ENCODE results near the gene DDX46.
"Not testable (repeated sequence)": the region's sequence is repeated elsewhere in the genome, so short reads cannot be mapped to it uniquely, and the experiment has no call there.

DDX46 gene

DNA sequence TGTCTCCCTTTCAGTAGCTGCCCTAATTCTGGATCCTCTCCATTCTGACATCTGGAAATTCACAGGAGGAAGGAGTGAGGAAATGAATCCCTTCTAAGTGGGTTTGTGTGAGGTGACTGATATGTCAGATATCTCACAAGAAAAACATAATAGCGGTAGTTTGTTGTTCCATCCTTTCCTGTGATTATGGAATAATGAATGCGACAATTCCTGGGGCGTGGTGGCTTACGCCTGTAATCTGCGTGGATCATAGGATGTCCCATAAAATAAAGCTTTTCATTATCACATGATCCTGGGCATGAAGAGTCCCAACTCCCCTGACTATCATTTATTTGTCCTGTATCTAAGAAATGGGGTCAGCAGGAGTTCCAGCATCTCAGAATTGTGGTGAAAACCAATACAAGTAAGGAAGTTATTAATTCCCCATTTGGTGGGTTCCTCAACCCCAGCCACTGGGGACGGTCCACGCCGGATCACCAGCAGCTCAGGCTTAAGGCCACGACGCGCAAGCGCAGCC is 86.8 kb downstream of the DDX46 start:
- no peak for DNase-seq (ENCODE audit: low read depth in 2 of 2)

- peak; percentile 84 to 88 for DNase-seq (ENCODE audit: low read depth in 2 of 2)
Measured at GRCh38 chr5:134845852-134846640, 87.5 kb downstream of the DDX46 start, which contains the start of gene C5orf24. C5orf24 (plus strand) TSS chr5:134845968; CDS start chr5:134854901, 8,933 bp downstream.

DNA sequence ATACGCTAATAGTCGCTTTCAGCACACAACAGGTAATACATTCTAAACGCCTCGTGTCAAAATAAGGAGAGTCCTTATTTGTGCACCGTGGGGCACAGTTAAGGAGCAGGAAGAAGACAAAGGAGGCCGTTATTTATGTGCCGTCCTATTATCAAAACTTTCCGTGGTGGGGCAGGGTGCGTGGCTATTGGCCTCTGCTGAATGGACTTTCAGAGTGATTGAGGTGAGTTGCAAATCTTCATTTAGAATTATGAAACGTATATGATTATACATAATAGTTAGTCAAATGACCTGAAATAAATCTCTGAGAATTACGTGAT is 88.0 kb downstream of the DDX46 start:
- peak in 1 of 2 donors; percentile 4 for DNase-seq (ENCODE audit: low read depth in 2 of 2)

GRCh38 chr5:134849434-134849933 is 90.9 kb downstream of the DDX46 start:
- DNase-seq (ENCODE audit: low read depth in 2 of 2) = not testable (repeated sequence)

- no peak for DNase-seq (ENCODE audit: low read depth in 2 of 2)
Measured at GRCh38 chr5:134851307-134851923, 92.8 kb downstream of the DDX46 start.

- DNase-seq (ENCODE audit: low read depth in 2 of 2) = not testable (repeated sequence)
Measured at GRCh38 chr5:134856465-134856864, 97.9 kb downstream of the DDX46 start.

DNA sequence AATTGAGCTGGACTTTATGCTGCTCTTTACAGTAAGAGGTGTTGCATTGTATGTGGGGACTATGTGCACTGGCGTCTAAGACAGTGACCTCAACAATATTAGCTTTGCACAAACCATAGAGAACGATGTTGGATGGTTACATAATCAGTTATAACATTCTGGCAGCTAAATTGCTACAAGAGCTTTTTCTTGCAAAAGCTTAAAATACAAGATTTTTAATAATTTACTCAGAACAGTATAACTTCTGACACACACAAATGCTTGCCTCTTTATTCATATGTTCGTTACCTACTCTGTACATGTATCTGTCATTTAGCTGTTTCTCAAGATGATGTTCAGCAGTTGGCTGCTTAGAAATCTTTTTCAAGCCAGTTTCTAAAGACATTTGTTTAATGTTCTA is 98.8 kb downstream of the DDX46 start:
- no peak for DNase-seq (ENCODE audit: low read depth in 2 of 2)

DNA sequence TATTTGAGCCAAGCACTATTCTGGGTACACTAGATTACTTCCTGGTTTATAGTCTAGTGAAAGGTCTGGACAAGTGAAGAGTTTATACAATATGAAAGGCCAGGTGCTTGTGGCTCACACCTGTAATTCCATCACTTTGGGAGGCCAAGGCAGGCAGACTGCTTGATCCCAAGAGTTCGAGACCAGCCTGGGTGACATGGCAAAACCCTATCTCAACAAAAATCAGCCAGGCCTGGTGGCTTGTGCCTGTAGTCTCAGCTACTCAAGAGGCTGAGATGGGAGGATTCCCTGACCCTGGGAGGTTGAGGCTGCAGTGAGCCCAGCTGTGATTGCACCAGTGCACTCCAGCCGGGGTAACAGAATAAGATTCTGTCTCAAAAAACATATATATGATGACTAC is 106.1 kb downstream of the DDX46 start:
- no peak for DNase-seq (ENCODE audit: low read depth in 2 of 2)

DNA sequence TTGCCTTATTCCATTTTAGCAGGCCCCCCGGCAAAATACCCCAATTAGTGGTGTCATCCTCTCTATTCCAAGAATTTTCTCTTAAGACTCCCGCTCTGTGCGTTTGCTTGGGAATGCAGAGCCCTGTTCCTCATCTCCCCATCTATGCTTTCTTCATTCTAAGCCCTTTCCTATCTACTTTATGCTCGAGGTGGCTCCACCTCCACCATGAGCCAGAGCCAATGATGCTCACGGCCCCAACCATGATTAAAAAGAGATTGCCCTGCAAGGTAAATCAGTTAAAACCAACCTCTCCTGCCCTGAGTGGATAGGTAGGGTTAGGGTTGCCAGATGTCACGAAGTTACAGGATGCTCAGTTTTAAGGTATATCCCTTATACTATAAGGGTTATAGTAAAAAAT is 114.9 kb downstream of the DDX46 start:
- DNase-seq (ENCODE audit: low read depth in 2 of 2) = no peak

DNA sequence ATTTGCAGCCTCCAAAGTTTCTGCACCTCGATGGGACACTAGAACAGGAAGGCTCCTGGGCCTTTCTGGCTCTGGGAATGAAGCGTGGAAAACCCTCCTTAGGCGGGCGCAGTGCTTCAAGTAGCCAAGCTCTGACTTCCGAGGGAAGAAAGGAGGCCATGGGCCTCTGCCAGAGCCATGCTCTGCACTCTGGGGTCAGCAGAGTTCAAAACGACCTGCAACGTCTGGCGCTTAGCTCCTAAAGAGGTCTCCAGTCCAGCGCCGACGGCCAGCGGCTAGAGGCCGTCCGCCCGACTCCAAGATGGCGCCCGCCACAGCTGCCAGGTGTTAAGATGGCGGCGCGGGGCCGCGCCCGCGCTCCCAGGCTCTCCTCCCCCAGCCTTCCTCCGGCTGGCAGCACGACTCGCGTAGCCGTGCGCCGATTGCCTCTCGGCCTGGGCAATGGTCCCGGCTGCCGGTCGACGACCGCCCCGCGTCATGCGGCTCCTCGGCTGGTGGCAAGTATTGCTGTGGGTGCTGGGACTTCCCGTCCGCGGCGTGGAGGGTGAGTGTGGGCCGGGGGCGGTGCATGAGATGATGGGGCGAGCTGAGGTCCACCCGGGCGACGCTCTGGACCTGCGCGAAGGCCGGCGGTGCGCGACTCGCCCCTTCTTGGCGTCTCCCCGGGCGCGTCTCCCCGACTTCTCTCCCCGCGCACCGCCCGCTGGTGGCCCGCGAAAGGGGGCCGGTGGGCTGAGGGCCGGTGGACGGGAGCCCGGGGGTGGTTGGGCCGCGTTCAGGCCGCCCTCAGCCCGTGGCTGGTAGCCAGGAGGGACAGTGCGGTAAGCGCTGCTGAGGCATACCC is 115.6 kb downstream of the DDX46 start, which contains the start of gene TXNDC15:
TXNDC15 (plus strand) TSS at position 385 of the 844 bp plus-strand sequence; CDS start at position 442, 57 bp downstream.
- peak; percentile 58 to 74 for DNase-seq (ENCODE audit: low read depth in 2 of 2)

- DNase-seq (ENCODE audit: low read depth in 2 of 2) = peak in 1 of 2 donors; percentile 5
Measured at GRCh38 chr5:134874831-134875655, 116.5 kb downstream of the DDX46 start.

GRCh38 chr5:134877159-134877558 is 118.6 kb downstream of the DDX46 start:
- DNase-seq (ENCODE audit: low read depth in 2 of 2) = no peak

DNA sequence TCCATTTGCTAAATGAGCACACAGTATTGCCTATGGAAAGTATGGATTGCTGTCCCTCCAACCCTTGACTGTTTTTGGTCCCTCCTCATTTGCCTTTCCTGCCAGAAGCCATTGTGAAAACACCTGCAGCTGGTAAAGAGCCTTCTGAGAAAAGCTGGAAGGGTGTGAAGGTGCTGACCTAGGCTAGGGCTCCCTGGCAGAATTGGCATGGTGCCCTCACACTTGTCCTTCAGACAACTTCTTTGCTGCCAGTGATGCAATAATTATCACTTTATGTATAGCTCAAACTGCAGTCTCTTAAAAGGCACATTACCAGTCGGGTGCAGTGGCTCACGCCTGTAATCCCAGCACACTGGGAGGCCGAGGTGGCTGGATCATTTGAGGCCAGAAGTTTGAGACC is 119.8 kb downstream of the DDX46 start:
- DNase-seq (ENCODE audit: low read depth in 2 of 2) = no peak

DNA sequence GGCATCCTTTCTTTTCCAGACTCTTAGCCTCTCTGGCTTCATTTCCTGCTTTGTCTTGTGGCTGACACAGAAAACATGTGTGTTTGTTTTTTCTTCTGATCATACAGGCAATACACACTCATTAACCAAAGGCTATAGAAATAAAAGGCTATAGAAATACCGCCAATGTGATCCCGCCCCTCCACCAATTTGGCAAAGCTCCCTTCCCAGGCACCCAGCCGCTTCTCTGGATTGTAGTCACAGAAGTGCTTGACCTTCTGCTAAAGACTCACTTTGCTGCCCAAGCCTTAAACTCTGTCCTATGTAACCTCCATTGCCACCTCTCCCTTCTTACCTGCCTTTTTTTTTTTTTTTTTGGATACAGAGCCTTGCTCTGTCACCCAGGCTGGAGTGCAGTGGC is 120.9 kb downstream of the DDX46 start:
- DNase-seq (ENCODE audit: low read depth in 2 of 2) = no peak

All from stimulated activated CD8-positive, alpha-beta memory T cell treated with anti-CD3 and anti-CD28 coated beads, Interleukin-7, amount 100 ng/mL, for 4 hours (primary cell).